Measurements from ENCODE around the gene SLC3A2.

The SLC3A2 gene

GRCh38 chr11:62909107-62909894, 28.6 kb downstream of the SLC3A2 start:
- H3K27ac Mint-ChIP-seq = no peak overlapping the region
- H3K4me1 Mint-ChIP-seq (ENCODE audit: low read depth) = peaks cover 2% of the 10 kb centered on the region
- no peak for DNase-seq
- no peaks in the 10 kb centered on the region for H3K36me3 Mint-ChIP-seq (ENCODE audit: low read depth)
- H3K27me3 Mint-ChIP-seq = peaks cover 17% of the 10 kb centered on the region
- H3K9me3 Mint-ChIP-seq = no peaks in the 10 kb centered on the region
- H3K4me3 Mint-ChIP-seq = no peak overlapping the region

- no peak overlapping the region for H3K4me3 Mint-ChIP-seq
Observed at GRCh38 chr11:62910141-62910882, 29.6 kb downstream of the SLC3A2 start.

DNA sequence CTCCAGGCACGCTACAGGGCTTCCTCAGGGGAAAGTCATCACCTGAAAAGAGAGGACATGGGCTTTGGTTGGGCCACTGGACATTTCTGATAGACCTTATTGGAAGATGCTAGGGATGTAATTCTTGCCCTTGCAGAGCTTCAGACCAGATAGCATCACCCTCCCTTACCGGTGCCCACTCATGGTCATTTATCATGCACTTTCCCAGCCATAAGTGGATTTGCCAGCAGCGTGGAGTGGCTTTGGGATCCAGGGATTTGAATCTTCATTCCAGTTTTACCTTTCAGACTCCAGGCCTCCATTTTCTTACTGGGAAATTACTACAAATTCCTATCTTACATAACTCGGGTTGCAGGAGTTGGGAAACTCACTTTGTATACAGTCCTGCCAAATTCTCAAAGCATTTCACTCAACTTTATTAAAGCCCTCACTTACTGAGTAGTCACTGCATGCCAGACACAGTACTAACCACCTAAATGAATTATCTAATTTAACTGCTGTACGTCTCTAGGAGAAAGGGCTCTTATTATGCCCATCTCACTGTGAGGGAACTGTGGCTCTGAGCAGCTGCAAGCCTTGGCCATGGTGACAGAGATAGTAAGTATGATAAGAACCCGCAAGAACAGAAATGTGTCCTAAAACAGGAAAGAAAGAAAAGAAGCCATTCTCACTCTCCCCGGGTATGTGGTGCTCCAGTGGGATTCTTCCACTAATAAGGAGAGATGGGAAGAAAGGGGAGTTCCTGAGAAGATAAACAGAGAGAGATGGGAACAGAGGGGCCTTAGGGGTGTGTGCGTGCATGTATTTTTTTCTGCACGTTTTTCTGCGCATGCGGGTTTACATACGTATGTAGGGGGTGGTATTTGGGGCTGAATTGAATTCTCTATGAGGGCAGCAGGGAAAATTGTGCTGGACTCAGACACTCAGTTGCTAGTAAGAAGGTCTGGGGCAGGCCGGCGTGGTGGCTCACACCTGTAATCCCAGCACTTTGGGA, 30.7 kb downstream of the SLC3A2 start:
- Mint-ChIP-seq H3K4me1 (ENCODE audit: low read depth) (no peaks in the 10 kb centered on the region), H3K9me3 (no peaks in the 10 kb centered on the region), H3K4me3 (no peak overlapping the region), H3K36me3 (ENCODE audit: low read depth) (no peaks in the 10 kb centered on the region), H3K27ac (no peak overlapping the region), H3K27me3 (peaks cover 10% of the 10 kb centered on the region)
- DNase-seq = no peak

More at GRCh38 chr11:62910141-62910882, 29.6 kb downstream of the SLC3A2 start:
- H3K27ac Mint-ChIP-seq = no peak overlapping the region
- DNase-seq = no peak
- no peaks in the 10 kb centered on the region for H3K36me3 Mint-ChIP-seq (ENCODE audit: low read depth)
- no peaks in the 10 kb centered on the region for H3K9me3 Mint-ChIP-seq
- H3K27me3 Mint-ChIP-seq = peaks cover 14% of the 10 kb centered on the region
- H3K4me1 Mint-ChIP-seq (ENCODE audit: low read depth) = peaks cover 2% of the 10 kb centered on the region

GRCh38 chr11:62912268-62912667, 31.6 kb downstream of the SLC3A2 start:
- no peak for DNase-seq
- no peaks in the 10 kb centered on the region for H3K9me3 Mint-ChIP-seq
- no peak overlapping the region for H3K27ac Mint-ChIP-seq
- no peaks in the 10 kb centered on the region for H3K4me1 Mint-ChIP-seq (ENCODE audit: low read depth)
- H3K36me3 Mint-ChIP-seq (ENCODE audit: low read depth) = no peaks in the 10 kb centered on the region
- H3K4me3 Mint-ChIP-seq = no peak overlapping the region
- H3K27me3 Mint-ChIP-seq = peaks cover 10% of the 10 kb centered on the region

DNA sequence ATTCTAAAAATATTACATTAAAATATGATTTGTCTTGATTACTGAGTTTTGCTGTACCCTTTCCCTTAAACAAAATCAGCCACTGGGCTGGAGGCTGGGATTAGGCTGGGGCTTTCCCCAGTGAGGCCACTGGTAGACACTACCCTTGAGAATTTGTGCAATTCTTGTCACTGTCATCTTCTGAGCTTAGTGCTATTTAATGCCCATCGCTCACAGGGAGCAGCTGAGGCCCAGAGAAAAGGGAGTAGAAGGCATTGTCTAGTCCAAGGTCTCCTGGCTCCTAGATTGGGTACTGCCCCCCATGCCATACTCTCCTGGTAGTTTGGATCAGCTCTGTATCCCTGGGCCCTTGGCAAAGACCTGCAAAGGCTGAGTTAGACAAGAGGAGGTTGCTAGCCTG, 33.7 kb downstream of the SLC3A2 start:
- Mint-ChIP-seq H3K4me1 (ENCODE audit: low read depth) (no peaks in the 10 kb centered on the region), H3K9me3 (no peaks in the 10 kb centered on the region), H3K4me3 (no peak overlapping the region), H3K27ac (no peak overlapping the region), H3K27me3 (peaks cover 9% of the 10 kb centered on the region), H3K36me3 (ENCODE audit: low read depth) (no peaks in the 10 kb centered on the region)
- no peak for DNase-seq

- Mint-ChIP-seq H3K9me3 (no peaks in the 10 kb centered on the region), H3K4me3 (no peak overlapping the region), H3K36me3 (ENCODE audit: low read depth) (no peaks in the 10 kb centered on the region), H3K4me1 (ENCODE audit: low read depth) (peaks cover 6% of the 10 kb centered on the region), H3K27ac (no peak overlapping the region), H3K27me3 (peaks cover 32% of the 10 kb centered on the region)
- no peak for DNase-seq
Observed at GRCh38 chr11:62917906-62918502, 37.3 kb downstream of the SLC3A2 start.

DNA sequence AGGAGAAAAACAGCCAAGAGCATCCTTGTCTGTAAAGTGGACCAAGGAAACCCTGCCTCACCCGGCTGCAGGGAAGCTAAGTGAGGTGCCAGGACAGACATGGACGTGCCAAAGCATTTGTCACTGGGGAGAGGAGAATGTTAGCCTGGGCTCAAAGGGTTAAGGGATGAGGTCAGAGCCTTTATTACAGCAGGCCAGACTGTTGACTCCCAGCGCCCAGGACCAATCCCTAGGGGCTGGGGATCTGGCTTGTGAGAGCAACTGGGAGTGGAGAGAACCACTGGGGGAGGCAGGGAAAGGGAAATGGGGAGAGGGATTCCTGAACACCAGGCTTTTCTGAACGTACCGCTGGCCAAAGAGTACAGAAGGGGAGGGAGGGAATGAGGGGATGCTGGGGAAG, 37.8 kb downstream of the SLC3A2 start:
- no peaks in the 10 kb centered on the region for H3K36me3 Mint-ChIP-seq (ENCODE audit: low read depth)
- no peaks in the 10 kb centered on the region for H3K9me3 Mint-ChIP-seq
- DNase-seq = no peak
- peaks cover 11% of the 10 kb centered on the region for H3K4me1 Mint-ChIP-seq (ENCODE audit: low read depth)
- no peak overlapping the region for H3K4me3 Mint-ChIP-seq
- peaks cover 37% of the 10 kb centered on the region for H3K27me3 Mint-ChIP-seq
- no peak overlapping the region for H3K27ac Mint-ChIP-seq

DNA sequence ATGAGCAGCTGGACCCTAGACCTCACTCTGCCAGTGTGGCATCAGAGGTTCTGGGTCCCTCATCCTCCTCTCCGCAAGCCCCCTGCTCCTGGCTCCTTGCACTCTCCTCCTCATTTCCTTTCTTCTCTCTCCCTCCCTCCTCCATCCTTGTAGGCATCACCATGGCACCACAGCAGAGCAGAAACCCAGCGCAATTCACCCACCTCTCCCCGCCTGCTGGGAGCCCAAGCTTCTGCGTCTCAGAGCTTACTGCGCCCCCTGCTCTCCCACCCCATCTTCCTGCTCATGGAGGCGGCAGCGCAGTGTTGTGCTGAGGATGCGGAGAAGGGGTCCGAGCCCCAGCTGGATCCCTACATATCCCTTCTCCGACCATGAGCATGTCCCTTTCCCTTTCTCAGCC, 38.8 kb downstream of the SLC3A2 start:
- Mint-ChIP-seq H3K27ac (no peak overlapping the region), H3K4me3 (no peak overlapping the region), H3K36me3 (ENCODE audit: low read depth) (no peaks in the 10 kb centered on the region), H3K9me3 (no peaks in the 10 kb centered on the region), H3K27me3 (peaks cover 44% of the 10 kb centered on the region), H3K4me1 (ENCODE audit: low read depth) (peaks cover 17% of the 10 kb centered on the region)
- DNase-seq = no peak

DNA sequence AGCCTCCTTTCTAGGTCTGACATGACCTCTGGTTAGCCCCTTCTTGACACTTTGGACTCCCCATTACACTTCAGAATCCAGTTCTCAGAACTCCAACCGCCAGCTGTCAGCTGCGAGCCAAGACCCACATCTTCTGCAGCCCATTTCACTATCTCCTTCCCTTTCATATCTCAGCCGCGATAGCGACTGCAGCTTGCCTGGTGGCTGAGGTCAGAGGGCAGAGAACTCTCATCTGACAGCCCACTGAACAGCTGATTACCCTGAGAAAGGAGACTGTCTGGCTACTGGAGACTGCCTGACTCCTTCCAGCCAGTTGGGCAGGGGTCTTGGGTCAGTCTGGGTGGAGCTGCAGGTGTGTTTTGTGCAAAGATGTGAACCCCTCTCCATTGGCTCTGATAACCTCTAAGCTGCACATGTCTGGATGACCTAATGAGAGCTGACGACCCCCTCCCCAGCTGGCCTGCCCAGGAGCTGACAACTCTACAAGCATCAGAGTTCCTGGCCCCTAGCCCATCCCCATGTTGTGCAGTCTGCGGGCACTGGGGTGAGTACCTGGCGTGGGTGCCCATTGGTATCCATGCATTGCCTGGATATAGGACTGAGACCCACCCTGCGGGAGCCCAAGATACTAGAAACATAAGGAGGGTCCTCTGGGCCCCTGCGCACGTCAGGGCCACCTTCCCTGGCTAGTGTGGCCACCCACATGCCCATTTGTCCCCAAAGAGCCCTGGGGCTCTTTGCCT, 39.4 kb downstream of the SLC3A2 start:
- Mint-ChIP-seq H3K4me3 (no peak overlapping the region), H3K27me3 (peaks cover 45% of the 10 kb centered on the region), H3K9me3 (no peaks in the 10 kb centered on the region), H3K27ac (no peak overlapping the region), H3K36me3 (ENCODE audit: low read depth) (no peaks in the 10 kb centered on the region), H3K4me1 (ENCODE audit: low read depth) (peaks cover 17% of the 10 kb centered on the region)
- DNase-seq = no peak

DNA sequence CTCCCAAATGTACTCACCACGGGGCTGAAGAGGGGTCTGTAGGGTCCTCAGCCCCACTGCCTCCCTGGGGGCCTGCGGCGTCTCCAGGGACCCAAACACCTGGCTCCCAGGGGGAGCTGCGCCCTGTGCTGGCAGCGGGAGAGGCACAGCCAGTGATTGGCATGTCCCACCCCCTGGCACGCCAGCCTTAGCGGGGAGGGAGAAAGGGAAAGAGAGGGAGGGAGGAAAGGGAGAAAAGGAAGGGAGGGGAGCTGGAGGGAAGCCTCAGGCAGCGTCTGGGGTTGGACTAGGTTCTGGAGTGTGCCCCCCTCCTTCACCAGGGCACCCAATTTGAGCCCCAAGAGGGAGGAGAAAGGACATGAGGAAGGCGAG, 40.5 kb downstream of the SLC3A2 start, which contains the start of gene CHRM1:
CHRM1 (minus strand) TSS at position 163 of the 372 bp plus-strand sequence. CDS start 10,263 bp downstream, outside the sequence.
- no peak within 1 kb of the TSS for H3K4me3 Mint-ChIP-seq
- no peaks in the 10 kb centered on the region for H3K9me3 Mint-ChIP-seq
- no peaks in the 10 kb centered on the region for H3K36me3 Mint-ChIP-seq (ENCODE audit: low read depth)
- DNase-seq = no peak
- peaks cover 57% of the 10 kb centered on the region for H3K27me3 Mint-ChIP-seq
- H3K27ac Mint-ChIP-seq = no peak within 1 kb of the TSS
- peaks cover 28% of the 10 kb centered on the region for H3K4me1 Mint-ChIP-seq (ENCODE audit: low read depth)

- H3K27me3 Mint-ChIP-seq = peaks cover 62% of the 10 kb centered on the region
- H3K4me3 Mint-ChIP-seq = no peak overlapping the region
- H3K4me1 Mint-ChIP-seq (ENCODE audit: low read depth) = peaks cover 32% of the 10 kb centered on the region
- H3K27ac Mint-ChIP-seq = no peak overlapping the region
- no peaks in the 10 kb centered on the region for H3K36me3 Mint-ChIP-seq (ENCODE audit: low read depth)
- no peak for DNase-seq
- H3K9me3 Mint-ChIP-seq = no peaks in the 10 kb centered on the region
Observed at GRCh38 chr11:62921573-62922188, 41.0 kb downstream of the SLC3A2 start.

GRCh38 chr11:62922189-62922589, 41.5 kb downstream of the SLC3A2 start:
- Mint-ChIP-seq H3K36me3 (ENCODE audit: low read depth) (no peaks in the 10 kb centered on the region), H3K4me3 (no peak overlapping the region), H3K4me1 (ENCODE audit: low read depth) (peaks cover 34% of the 10 kb centered on the region), H3K9me3 (no peaks in the 10 kb centered on the region), H3K27me3 (peaks cover 66% of the 10 kb centered on the region), H3K27ac (no peak overlapping the region)
- DNase-seq = no peak

Measured in activated T-cell treated with anti-CD3 and anti-CD28 coated beads, Interleukin-2, amount 50 U/mL, for 24 hours (primary cell).